G401.6 (cell line): ENCODE results near the gene KAT6B.

Source experiments
- FAIRE-seq: peaks from 2 replicates; lab custom pipeline; 2012; peaks lifted over from hg19 to GRCh38; lab: Jason Lieb, UNC

Gene KAT6B

GRCh38 chr10:74956555-74957111 is 130.2 kb downstream of the KAT6B start:
- FAIRE-seq, result no peak

GRCh38 chr10:74957285-74957961 is 131.0 kb downstream of the KAT6B start:
- FAIRE-seq, result no peak

DNA sequence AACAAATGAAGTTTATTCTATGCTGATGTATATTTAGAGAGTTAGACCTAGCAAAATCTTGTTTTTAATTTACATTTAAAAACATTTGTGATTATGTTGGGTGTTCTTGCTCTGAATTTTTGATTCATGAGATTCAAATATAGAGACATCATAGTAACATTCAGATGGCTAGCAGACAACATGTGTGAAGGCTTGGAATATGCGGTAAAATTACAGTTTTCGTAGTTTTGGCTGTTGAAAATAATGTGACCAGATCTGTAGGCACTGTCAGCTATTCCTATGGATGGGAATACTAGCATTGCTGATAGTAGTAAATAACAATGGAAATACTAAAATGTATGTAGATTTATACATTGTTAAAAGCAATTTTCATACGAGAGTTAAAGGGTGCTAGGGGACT is 131.9 kb downstream of the KAT6B start:
- no peak for FAIRE-seq

DNA sequence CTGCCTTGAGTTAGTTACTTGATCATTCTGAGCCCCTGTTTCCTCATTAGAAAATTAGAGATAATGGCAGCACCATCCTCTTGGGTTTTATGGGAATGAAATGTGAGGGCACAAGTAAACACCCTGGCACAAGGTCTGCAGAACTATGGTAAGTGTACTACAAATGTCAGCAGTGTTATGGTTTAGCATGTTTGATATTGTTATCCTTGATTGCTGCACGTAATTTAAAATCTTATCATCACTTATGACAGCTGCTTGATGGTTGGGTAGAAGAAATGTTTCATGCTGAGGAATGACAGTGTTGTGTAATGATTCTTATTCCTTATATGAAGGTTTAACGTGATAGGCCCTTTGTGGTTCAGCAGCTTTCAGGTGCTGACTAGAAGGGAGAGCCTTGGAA is 134.3 kb downstream of the KAT6B start:
- no peak for FAIRE-seq

- FAIRE-seq, result no peak
These were observed 136.1 kb downstream of the KAT6B start for GRCh38 chr10:74962517-74962916.

DNA sequence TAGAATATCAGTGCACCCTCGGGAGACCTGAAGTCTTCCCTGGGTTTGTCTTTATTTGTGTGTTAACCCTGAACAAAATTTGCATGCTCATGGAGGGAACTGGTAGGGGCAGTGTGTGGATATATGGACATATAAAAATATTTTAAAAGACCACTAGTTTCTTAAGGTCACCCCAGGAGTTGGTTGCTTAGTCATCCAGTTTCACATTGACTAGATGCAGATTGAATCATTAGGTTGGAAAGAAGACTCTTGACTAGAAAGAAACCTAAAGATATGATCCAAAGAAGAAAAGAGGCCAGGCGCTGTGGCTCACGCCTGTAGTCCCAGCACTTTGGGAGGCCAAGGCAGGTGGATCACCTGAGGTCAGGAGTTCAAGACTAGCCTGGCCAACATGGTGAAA is 137.1 kb downstream of the KAT6B start:
- no peak for FAIRE-seq

DNA sequence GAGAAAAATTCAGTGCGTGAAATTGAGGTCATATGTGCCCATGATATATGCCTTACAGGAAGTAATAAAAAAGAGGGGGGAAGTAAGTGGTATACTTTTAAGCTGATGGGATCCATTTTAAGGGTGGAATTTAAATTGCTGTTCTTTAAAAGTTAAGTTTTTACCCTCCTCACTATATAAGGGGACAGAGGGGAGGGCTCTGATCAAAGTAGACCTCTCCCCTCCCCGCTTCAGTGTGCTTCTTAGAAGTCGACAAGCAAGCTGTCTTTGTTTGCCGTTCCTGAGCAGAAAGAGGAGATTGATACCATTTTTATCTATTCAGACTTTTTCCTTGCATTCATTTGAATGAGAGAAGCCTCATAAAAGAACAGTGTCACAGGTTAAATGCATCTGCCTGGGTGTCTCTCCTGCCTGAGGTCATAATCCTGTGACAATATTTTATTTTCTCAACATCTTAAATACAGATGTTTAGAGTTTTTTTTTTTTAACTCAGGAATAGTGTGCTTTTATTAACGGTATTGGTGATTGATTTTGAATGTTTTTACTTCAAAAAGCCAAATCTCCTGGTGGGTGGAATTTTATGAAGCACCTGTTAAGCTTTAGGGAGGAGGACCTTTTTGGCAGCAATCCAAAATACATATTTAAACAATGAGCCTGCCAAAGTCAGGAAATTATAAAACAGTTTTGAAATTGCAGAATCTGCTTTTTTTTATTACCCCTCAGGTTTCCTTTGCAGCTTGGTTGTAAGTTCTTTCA is 141.7 kb downstream of the KAT6B start:
- FAIRE-seq, result no peak

GRCh38 chr10:74968667-74969061 is 142.3 kb downstream of the KAT6B start:
- FAIRE-seq, result no peak

DNA sequence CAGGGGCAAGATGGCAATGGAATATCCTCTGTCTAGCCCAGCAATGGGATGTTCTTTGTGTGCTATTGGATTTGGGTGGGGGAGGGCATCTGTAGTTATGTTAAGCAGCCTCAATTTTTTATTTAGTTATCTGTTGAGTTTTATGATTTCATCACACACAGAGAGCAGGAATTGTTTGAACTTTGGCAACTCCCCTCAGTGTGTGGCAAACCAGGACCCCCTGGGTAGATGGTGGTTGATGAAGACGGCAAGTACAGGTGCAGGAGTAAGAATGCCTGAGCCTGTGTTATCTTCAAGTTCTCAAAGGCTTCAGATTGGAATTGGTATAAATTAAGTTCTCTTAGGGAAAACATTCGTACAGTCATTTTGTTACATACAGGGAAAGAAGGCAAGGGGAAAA is 142.7 kb downstream of the KAT6B start:
- no peak for FAIRE-seq

GRCh38 chr10:74969530-74969929 is 143.1 kb downstream of the KAT6B start:
- FAIRE-seq, result no peak

- FAIRE-seq, result no peak
These were observed 147.5 kb downstream of the KAT6B start for GRCh38 chr10:74973741-74974392.

DNA sequence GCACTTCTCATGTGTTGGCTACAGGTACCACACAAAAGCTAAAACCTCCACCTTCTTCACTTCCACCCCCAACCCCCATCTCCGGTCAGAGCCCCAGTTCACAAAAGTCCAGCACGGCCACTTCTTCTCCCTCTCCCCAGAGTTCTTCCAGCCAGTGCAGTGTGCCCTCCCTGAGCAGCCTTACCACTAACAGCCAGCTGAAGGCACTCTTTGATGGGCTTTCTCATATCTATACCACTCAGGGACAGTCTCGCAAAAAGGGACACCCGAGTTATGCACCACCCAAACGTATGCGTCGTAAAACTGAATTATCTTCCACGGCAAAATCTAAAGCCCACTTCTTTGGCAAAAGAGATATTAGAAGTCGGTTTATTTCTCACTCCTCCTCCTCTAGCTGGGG is 149.4 kb downstream of the KAT6B start:
- FAIRE-seq, result no peak

DNA sequence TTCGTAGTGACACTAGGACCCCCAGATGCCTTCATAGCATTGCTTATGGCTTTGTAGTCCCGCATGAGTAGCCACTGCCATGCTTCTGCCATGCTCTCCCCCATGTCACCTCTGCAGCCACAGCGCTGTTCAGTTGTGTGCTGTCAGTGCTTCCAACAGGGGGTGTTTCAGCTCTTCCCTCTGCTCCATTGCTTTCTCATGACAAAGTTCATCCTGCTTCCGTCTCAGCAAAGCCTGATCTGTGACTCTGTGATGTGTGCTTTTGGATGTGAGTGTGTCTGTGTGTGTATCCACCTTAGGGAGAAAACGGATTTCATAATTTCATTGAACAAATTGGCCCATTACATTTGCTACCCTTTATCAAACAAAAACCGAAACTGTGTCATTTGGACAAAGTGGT is 150.2 kb downstream of the KAT6B start:
- no peak for FAIRE-seq

GRCh38 chr10:74977072-74977471 is 150.7 kb downstream of the KAT6B start:
- no peak for FAIRE-seq

DNA sequence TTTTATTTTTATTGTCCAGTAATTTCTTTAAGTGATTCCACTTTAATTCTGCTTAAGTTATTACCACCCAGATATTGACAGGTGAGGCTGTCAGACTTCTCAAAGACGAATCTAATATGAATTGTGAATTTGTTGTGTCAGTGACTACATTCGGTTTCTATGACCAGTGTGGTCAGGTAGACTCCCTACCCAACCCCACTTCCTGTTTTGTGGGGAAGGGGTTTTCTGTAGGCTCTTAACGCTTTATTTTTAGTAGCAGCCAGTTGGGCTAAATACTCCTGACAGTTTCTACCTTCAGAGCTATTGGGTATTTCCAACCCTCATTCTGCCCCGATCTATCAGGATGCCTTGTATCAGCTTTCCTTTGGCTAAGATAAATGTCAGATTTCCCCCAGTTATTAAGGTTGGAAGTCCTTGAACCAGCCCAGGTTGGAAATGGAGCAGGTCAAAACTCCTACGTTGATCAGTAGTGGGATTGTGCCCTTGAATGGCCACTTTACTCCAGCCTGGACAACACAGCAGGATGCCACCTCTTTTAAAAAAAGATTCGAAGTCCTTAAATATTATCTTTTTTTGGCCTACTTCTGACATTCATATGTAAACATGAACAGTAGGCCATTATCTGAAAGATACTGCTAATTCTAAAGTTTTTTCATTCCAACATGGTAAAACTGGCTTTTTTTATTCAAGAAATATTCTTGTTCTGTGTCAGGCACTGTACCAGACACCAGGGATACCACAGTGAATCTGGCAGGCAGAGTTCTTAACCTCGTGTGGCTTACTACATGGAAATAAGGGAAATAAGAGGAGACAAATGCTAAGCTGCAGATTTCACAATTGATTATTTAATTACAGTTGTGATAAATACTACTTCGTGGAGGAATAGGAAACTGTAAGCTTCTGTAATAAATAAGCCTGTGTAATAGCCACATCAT is 151.8 kb downstream of the KAT6B start:
- FAIRE-seq, result no peak

DNA sequence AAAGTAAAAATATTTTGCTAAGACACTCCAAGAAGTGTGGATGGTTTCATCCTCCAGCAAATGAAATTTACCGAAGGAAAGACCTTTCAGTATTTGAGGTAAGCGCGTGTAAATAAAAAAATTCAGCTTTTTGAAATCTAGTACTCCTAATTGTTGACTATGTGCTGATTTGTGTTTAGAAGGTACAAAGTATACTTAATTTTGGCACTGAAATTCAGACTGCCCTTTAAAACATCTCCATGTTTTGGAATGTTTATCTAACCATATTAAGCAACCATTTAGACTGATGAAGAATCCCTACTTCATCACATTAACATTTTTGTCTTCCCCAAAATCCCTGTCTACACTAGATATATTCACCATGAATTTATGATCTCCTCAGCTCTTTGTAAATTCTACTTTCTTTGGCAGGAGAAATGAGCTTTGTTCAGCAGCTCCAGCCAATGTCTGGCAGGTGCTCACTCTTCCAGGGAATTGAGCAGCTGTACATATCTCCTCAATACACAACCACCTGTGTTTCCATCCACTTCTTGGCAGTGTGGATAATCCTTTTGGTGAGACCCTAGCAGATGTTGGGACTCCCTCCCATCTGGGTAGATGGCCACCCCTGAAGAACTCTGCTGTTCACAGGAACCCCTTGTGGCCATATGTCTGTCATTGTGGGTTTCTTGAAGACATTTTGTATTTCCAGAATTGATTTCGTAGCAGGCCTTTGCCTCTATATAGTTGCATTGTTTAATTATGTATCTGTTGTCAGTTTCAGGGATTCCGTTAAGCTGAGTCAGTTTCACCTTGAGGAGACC is 155.6 kb downstream of the KAT6B start:
- no peak for FAIRE-seq

DNA sequence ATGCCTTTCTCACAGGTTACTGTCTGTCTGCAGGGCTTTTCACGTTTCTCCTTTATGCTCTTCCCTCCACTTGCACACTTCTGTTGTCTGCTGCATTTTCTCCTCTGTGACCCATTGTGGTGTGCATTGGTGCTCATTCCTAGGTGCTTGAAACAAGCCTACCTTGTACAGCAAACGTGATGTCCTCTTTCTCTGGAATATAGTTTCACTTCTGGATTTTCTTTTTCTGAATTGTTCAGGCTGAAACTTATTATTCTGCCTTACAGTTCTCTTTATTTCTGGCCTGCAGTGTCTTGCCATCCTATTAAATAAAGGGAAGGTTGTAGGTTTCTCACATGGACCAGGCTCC is 156.2 kb downstream of the KAT6B start:
- no peak for FAIRE-seq

DNA sequence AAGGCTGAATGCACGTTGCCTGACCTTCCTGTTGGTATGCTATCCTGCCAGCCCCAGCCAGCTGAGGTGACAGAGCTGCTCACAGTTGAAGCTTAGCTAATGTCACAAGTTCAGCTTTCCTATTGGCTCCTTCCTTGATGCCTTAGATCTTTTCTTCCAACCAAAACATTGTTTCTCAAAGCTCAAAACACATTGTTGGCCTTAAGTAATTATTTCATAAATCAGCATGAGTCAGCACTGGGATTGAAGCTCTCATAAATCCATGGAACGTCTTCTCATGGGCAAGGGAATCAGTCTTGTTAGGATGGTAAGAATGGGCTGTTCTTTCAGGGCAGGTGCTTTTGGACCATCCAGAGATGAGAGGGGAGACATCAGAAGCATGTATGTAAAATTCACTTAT is 157.0 kb downstream of the KAT6B start:
- FAIRE-seq, result no peak

DNA sequence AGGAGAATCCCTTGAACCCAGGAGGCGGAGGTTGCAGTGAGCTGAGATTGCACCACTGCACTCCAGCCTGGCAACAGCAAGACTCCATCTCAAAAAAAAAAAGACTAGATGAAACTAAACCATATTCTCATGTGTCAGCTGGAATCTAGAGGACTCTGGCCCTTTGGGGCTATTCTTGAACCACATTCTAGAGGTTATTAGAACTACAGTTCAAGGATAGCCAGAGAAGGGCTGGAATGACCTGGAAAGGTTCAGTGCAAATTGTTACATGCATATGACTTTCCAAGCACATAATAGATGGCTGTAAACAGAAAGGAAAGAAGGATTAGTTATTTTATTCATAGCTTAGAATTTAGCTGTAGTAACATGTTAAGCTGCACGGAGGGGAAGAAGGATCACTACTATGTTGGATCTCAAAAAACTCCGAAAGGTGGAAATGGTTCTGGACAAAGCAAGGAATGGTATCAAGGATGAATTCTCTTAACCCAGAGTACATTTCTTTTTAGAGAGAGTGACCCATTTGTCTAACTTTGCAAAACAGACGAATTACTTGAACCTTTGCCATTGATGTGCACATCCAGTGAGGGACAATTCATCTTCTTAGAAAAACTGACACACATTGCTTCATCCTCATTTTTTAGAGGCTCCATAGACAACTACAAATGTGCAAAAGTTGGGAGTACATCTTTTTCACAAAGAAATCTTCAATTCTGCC is 161.1 kb downstream of the KAT6B start:
- no peak for FAIRE-seq

DNA sequence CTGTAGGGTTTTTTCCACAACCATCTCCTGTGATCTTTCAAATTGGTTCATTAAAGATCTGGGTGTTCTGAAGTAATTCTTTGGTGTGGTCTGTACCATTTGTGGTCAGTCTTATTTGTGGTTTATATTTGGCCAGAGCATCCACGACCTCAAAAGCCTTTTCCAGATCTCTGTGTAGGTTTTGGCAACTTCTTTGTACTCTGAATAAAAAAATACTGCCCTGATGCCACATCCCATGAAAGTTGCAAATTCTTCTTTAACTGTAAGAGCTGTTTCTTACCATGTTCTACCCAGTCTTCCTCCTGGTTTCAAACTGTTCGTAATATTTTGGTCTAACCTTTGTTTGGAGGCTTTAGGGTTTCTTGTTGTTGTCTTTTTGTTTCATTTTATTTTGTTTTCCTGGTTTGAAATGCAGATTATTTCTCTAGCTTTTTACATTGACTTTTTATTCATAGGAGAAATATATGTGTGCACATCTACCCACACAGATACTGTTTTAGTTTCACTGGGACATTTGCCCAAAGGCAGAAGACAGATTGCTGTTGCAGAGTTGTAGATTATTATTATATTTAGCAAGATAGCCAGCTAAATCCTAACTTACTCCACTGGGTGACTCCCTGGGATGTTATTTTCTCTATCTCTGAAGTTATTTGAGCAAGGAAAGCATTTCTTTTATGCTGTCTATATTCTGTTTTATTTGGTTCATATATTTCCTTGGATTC is 161.8 kb downstream of the KAT6B start:
- FAIRE-seq, result no peak
